GM21526 (cell line): ENCODE results near the gene CEACAM21.

Experiments
- ATAC-seq: cut with Tn5 transposase; IDR thresholded peaks from one replicate; pipeline ENCODE4 v1.9.1; 2021; ENCODE audit warnings: moderate library complexity; ENCODE audit not compliant: unreplicated experiment, low FRiP score

Gene CEACAM21

DNA sequence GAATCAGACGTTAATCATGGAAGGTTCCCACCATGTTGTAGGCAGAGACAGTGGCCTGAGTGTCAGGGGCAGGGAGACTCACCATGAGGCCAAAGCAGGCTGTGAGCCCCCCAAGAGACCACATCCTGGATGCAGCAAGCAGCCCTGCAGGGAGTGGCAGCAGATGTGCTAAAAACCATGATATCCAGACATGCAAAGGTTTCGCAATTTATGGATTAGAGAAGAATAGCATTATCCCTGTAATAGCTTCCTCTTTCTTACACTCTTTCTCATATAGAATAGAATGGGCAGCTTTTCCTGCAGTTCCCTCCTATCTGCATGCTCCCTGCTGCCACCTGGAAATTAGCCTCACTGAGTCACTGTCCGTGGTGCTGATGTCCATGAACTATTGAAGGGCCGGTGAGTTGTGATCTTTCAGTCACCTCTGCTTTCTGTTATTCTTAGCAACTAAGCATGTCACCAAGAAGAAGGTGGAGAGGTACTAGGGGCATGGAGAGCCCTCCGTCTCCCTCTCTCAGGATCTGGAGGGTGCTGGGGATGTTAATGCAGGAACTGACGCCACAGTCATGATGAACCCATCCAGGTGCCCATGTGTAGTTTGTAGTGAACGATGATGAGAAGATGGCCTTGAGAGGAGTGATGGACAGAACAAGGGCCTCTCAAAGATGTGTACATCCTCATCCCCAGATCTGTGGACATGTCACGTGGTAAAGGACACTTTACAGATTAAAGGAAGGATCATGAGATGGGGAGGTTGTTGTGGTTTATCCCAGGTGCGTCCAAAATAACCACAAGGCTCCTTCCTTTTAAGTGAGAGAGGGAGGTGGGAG is 41.0 kb downstream of the CEACAM21 start:
- no peak for ATAC-seq

DNA sequence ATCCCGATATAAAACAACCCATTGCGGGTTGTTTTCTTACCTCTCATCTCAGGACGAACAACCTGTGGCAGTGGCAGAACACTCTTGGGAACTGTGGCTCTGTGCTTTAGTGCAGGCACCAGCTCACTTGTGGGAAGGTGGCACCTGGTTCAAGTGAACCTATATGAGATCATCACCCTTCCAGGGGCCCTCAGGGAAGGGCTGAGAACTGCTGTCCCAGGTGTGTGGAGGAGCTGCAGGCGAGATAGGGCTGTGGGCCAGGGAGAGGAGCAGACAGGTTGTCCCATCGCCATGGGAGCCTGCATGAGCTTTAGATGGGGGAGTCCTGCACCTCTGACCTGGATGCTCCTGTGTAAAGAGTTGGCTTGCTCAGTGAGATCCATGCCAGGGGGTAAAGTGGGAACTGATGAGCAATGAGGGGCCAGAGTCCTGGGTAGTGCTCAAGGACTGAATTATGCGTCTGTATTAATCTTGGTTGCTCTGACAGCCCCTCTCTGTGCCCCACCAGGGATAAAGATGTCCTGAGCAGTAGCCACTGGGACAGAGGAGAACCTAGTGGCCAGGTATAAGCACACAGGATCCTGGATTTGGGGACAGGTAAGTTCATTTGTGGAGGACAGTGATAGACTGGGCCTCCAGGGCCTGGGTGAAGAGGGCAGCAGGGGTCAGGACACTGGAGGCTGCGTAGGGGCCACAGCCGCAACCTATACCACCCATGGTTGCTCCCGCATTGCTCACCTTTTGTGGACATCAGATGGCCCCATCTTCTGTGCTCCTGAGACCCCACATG is 42.2 kb downstream of the CEACAM21 start:
- ATAC-seq = no peak

- no peak for ATAC-seq
These were observed 43.1 kb downstream of the CEACAM21 start for GRCh38 chr19:41619018-41619556.

GRCh38 chr19:41620171-41620570 is 44.2 kb downstream of the CEACAM21 start:
- ATAC-seq = no peak

DNA sequence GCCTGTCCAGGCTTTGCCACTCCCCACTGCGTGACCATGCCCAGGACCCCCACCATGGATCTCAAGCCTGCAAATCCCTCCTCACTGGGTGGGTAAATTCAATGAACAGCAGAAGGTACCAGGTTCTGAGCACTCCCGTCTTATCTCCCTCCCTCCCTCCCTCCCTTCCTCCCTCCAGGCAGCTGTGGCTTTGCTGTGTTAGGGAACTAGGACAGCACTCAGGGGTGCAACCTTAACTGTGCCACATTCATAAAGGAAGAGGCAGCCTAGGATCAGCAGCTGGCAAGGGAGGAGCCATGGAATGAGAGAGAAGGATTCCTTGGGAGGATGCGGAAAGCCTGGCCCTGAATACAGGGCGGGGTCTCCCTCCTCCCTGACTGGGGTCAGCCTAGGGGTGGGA is 45.3 kb downstream of the CEACAM21 start:
- no peak for ATAC-seq

DNA sequence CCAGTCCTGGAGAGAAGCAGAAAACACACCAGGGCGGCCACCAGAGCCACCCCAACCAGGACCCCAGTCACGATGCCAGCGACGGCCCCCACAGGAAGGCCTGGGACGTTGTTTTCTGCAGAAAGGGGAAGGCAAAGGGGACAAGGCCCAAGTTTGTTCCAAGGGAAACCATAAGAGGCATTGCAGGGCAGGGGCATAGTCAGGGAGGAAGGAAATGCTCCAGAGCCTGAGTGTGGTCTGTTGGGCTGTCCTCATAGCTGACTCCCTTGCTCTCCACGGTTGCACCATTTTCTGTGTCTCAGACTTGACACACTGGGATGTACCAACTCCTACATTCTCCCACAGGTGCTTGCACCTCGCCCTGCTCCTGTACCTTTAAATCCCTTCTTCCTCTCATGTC is 45.7 kb downstream of the CEACAM21 start:
- no peak for ATAC-seq

- no peak for ATAC-seq
These were observed 47.4 kb downstream of the CEACAM21 start for GRCh38 chr19:41623360-41623759.

GRCh38 chr19:41624515-41624914 is 48.5 kb downstream of the CEACAM21 start:
- ATAC-seq = no peak

DNA sequence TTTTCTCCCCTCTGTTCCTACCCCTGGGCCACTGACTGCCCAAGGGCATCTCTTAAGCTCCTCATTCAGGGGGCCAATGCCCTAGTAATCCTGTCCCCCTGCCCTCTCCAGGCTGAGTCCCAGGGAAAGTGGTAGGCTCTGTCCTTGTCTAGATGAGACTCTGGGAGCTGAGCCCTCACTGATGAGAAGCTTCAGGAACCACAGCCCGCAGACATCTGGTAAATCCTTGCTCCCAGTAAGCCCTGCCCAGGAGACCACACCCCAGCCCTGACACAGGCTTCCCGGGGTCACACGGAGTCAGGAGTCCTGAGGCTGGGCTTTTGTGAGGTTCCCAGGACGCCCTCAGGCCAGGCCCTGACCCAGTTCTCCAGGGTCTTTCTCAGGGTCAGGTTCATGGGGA is 49.0 kb downstream of the CEACAM21 start:
- no peak for ATAC-seq

DNA sequence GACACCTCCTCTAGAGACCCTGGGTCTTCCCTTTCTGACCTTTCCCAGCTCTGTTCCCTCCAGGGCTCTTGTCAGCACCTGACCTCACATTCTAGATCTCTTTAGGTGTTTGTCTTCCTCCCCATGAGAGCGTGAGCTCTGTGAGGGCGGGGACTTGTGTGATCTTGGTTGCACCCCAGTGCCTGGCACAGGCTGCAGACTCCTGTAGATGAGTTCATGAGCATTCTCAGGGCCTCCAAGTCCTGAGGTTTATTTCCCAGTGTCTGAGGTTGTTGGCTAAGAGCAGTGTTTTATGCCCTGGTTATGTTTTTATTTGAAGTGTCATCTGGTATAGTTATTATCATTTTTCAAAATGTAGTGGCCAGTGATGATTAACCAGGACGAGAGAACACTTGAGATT is 50.3 kb downstream of the CEACAM21 start:
- ATAC-seq = no peak

DNA sequence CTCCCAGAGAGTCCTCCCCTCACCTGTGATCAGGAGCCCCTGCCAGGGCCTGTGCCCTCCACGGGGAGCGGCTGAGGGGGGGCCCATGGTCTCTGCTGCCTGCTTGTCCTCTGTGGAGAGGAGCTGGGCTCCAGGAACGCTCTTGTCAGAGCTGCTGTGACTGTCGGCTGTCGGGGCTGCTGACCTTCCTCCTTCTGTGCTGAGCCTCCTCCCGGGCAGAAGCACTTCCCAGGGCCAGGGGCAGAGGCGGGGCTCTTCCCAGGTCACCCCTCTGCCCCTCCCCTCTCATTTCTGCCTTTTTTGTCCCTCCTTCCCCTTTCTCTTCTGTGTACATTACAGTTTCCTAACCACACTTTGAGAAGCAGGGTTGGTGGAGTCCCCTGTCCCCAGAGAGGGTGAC is 50.9 kb downstream of the CEACAM21 start, which contains the start of gene CEACAM4:
Gene CEACAM4, minus strand, starts transcription at position 198 of the 400 bp plus-strand sequence. Its CDS starts 111 bp downstream, at position 87.
- ATAC-seq = no peak

DNA sequence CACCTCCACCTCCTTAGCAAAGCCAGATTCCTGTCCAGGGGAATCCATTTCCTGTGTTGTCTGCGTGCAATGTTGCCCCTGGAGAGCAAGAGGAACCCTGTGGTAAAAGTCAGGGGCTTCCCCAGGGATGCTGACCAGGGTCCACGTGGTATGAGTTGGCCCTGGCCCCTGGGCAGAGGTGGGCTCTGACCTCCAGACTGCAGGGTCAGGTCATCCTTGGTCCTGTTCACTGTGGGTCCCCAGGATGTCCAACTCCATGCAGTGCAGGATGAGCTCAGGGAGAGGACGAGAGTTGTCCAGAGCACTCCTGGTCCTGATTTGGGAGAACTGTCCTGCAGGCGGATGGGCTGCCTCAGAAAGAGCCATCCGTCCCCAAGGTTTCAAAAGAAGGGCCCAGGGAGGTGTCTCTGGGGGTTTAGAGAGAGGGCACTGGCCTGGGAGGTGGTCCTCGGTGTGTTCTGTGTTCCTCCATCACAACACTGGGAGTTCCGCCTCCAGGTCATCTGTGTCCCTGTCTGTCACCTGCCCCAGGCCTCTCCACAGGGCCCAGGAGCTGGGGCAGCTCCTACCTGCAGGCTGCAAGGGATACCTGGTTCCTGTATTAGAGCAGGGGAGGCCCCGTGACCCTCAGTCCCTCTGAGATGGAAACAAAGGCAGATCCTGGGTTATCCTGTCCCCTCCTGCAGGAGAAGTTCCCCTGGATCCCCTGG is 52.2 kb downstream of the CEACAM21 start:
- ATAC-seq = no peak
